Gastroesophageal sphincter (tissue), 4 donors: Measurements from ENCODE around the gene LHX5. TPM values are rescaled to one million over a fixed set of nuclear protein-coding genes. Genes with fewer than 3 reads are reported as not detected.

ENCODE experiments used
- ATAC-seq: fragments of 150-250 bp; one replicate; pipeline ENCODE4 v1.9.1; 2016; ENCODE audit warnings: mild to moderate bottlenecking, moderate library complexity
- H3K27ac ChIP-seq, 4 donors: fragments of 200-600 bp; sonication (generic) in 3 of 4; 1 replicate in 3 of 4; 2 replicates in 1 of 4; pipeline ENCODE4 v1.5.1; 2016 to 2019
- H3K27me3 ChIP-seq: fragments of 200-600 bp; sonication (generic); one replicate; pipeline ENCODE4 v1.5.1; 2019
- H3K36me3 ChIP-seq, 2 donors: fragments of 200-600 bp; sonication (generic); one replicate each; pipeline ENCODE4 v1.5.1; 2019; ENCODE audit warnings: control low read depth in 1 of 2
- H3K4me1 ChIP-seq, 3 donors: fragments of 200-600 bp; sonication (generic); 1 replicate in 2 of 3; 2 replicates in 1 of 3; pipeline ENCODE4 v1.5.1; 2016 to 2019; ENCODE audit warnings: control low read depth in 2 of 3
- H3K4me3 ChIP-seq, 2 donors: fragments of 200-600 bp; sonication (generic); one replicate each; pipeline ENCODE4 v1.5.1; 2019; ENCODE audit warnings: mild to moderate bottlenecking in 1 of 2, moderate library complexity in 1 of 2
- H3K9me3 ChIP-seq, 3 donors: fragments of 200-600 bp; sonication (generic); one replicate each; pipeline ENCODE4 v1.5.1; 2017 to 2019; ENCODE audit warnings: control low read depth in 2 of 3
- CTCF ChIP-seq, 4 experiments: fragments of 200-600 bp in 2 of 4; fragments of 450-650 bp in 2 of 4; sonication (generic) in 1 of 4; IDR thresholded peaks; one replicate each; pipeline ENCODE4 v1.5.1; 2017 to 2019; ENCODE audit warnings: antibody characterized with exemption in 4 of 4, mild to moderate bottlenecking in 2 of 4, moderate library complexity in 2 of 4
- EP300 ChIP-seq: sonication (generic); formaldehyde crosslinking; IDR thresholded peaks from one replicate; pipeline ENCODE4 v1.6.1; 2017; ENCODE audit warnings: antibody characterized with exemption, mild to moderate bottlenecking
- POLR2A ChIP-seq, 2 donors: fragments of 450-650 bp; IDR thresholded peaks; one replicate each; pipeline ENCODE4 v1.6.1; 2017; ENCODE audit warnings: antibody characterized with exemption in 2 of 2, mild to moderate bottlenecking in 2 of 2, moderate library complexity in 1 of 2
- POLR2AphosphoS5 ChIP-seq: sonication (generic); formaldehyde crosslinking; IDR thresholded peaks from one replicate; pipeline ENCODE4 v1.6.1; 2017; ENCODE audit warnings: antibody characterized with exemption
- WGBS, 2 donors: methylation state at CpG; one replicate each; pipeline ENCODE4 v1.1.5; 2018; ENCODE audit warnings: low coverage in 1 of 2; 5-methylcytosine and 5-hydroxymethylcytosine counted together
- total RNA-seq, 4 donors: library from RNA; depleted of rRNA; stranded (reverse); fragments of >200 nt; gene quantifications; one replicate each; pipeline ENCODE4 v1.1.0, GENCODE V29; 2016

Gene LHX5
- total RNA-seq, 4 donors from 2014 or later, result not detected

- no peak overlapping the region for H3K27ac ChIP-seq
- H3K36me3 ChIP-seq, result no peaks in the 10 kb centered on the region
- no peak for ATAC-seq
- peaks cover 0 to 67% (median 35%) of the 10 kb centered on the region in 3 donors for H3K4me1 ChIP-seq
- TF ChIP-seq POLR2A (IDR thresholded peaks at IDR 0.05), result no peak
- no peak for TF ChIP-seq POLR2AphosphoS5
- H3K9me3 ChIP-seq, result no peaks in the 10 kb centered on the region
- 0% methylated on average over 3 of the region's 26 CpGs; no CpG with 5 or more reads in 1 of the 2 donors for WGBS, 2 donors
- H3K4me3 ChIP-seq, result peak overlapping the region in 1 of 2 donors; percentile 42
- H3K27me3 ChIP-seq, result peaks cover 100% of the 10 kb centered on the region
These were observed 5.1 kb downstream of the LHX5 start for GRCh38 chr12:113466454-113467141.

- peaks cover 0 to 61% (median 35%) of the 10 kb centered on the region in 3 donors for H3K4me1 ChIP-seq
- 8 to 10% methylated on average over 2 to 3 of the region's 13 CpGs for WGBS, 2 donors
- peaks cover 100% of the 10 kb centered on the region for H3K27me3 ChIP-seq
These were observed 5.7 kb downstream of the LHX5 start for GRCh38 chr12:113465808-113466453.

GRCh38 chr12:113464852-113465719, 6.6 kb downstream of the LHX5 start:
- TF ChIP-seq POLR2A (IDR thresholded peaks at IDR 0.05) (no peak), EP300 (no peak), CTCF (IDR thresholded peaks at IDR 0.05) (no peak), POLR2AphosphoS5 (no peak)
- ATAC-seq, result no peak
- 0 to 2% methylated on average over 7 to 18 of the region's 64 CpGs for WGBS, 2 donors
- Histone ChIP-seq H3K4me1 (peaks cover 0 to 60% (median 35%) of the 10 kb centered on the region in 3 donors), H3K27ac (no peak overlapping the region), H3K36me3 (no peaks in the 10 kb centered on the region), H3K9me3 (no peaks in the 10 kb centered on the region), H3K4me3 (peak overlapping the region in 1 of 2 donors; percentile 34), H3K27me3 (peaks cover 98% of the 10 kb centered on the region)

More at GRCh38 chr12:113465808-113466453, 5.7 kb downstream of the LHX5 start:
- TF ChIP-seq POLR2AphosphoS5 (no peak), CTCF (IDR thresholded peaks at IDR 0.05) (no peak), POLR2A (IDR thresholded peaks at IDR 0.05) (no peak), EP300 (no peak)
- no peak overlapping the region for H3K4me3 ChIP-seq
- H3K9me3 ChIP-seq, result no peaks in the 10 kb centered on the region
- ATAC-seq, result no peak
- no peak overlapping the region for H3K27ac ChIP-seq
- no peaks in the 10 kb centered on the region for H3K36me3 ChIP-seq

GRCh38 chr12:113464452-113464775, 7.3 kb downstream of the LHX5 start:
- peak overlapping the region in 1 of 2 donors; percentile 39 for H3K4me3 ChIP-seq
- WGBS, 2 donors, result 2% methylated on average over 15 of the region's 16 CpGs; no CpG with 5 or more reads in 1 of the 2 donors
- peaks cover 0 to 60% (median 35%) of the 10 kb centered on the region in 3 donors for H3K4me1 ChIP-seq
- H3K27ac ChIP-seq, result no peak overlapping the region
- peaks cover 98% of the 10 kb centered on the region for H3K27me3 ChIP-seq
- TF ChIP-seq POLR2AphosphoS5, result no peak
- TF ChIP-seq POLR2A (IDR thresholded peaks at IDR 0.05), result no peak
- TF ChIP-seq EP300, result no peak
- no peaks in the 10 kb centered on the region for H3K9me3 ChIP-seq
- ATAC-seq, result no peak
- no peaks in the 10 kb centered on the region for H3K36me3 ChIP-seq

- peaks cover 98% of the 10 kb centered on the region for H3K27me3 ChIP-seq
- WGBS, 2 donors, result 1 to 2% methylated on average over 41 to 49 of the region's 57 CpGs
- peak overlapping the region in 1 of 2 donors; percentile 39 for H3K4me3 ChIP-seq
These were observed 7.8 kb downstream of the LHX5 start for GRCh38 chr12:113463746-113464451.

More at GRCh38 chr12:113463746-113464451, 7.8 kb downstream of the LHX5 start:
- no peak for ATAC-seq
- peaks cover 0 to 60% (median 35%) of the 10 kb centered on the region in 3 donors for H3K4me1 ChIP-seq
- TF ChIP-seq EP300 (no peak), POLR2A (IDR thresholded peaks at IDR 0.05) (no peak), CTCF (IDR thresholded peaks at IDR 0.05) (no peak), POLR2AphosphoS5 (no peak)
- no peaks in the 10 kb centered on the region for H3K36me3 ChIP-seq
- no peak overlapping the region for H3K27ac ChIP-seq
- H3K9me3 ChIP-seq, result no peaks in the 10 kb centered on the region
